ENCODE results near the gene BABAM2. TPM values are rescaled to one million over a fixed set of nuclear protein-coding genes. Genes with fewer than 3 reads are reported as not detected.

BABAM2 gene
- total RNA-seq, 1 experiment from 2014 or later: 27.1 TPM

GRCh38 chr2:28352610-28353195 is 462.2 kb downstream of the BABAM2 start:
- H3K4me1 ChIP-seq (ENCODE audit: insufficient read depth, low read length): no peaks in the 10 kb centered on the region
- H3K9me3 ChIP-seq (ENCODE audit: control insufficient read depth, low read depth, low read length): no peaks in the 10 kb centered on the region
- H3K56ac ChIP-seq (ENCODE audit: insufficient read length, low read depth, low read length): no peak overlapping the region
- H3T11ph ChIP-seq (ENCODE audit: low read length): no peak overlapping the region
- no peak overlapping the region for H2BK12ac ChIP-seq (ENCODE audit: insufficient read length, low read depth, low read length)
- no peak overlapping the region for H2AK5ac ChIP-seq (ENCODE audit: insufficient read length, low read length)
- TF ChIP-seq CTCF (conservative IDR thresholded peaks at IDR 0.05): no peak
- H3K79me1 ChIP-seq (ENCODE audit: insufficient read depth, low read depth, low read length, poor library complexity, severe bottlenecking): no peaks in the 10 kb centered on the region
- H4K91ac ChIP-seq (ENCODE audit: insufficient read length, low read depth, low read length): no peak overlapping the region
- H3K9ac ChIP-seq (ENCODE audit: extremely low read depth, insufficient read length, low read length): no peak overlapping the region
- no peak overlapping the region for H3K4me3 Mint-ChIP-seq
- no peak overlapping the region for H2BK5ac ChIP-seq (ENCODE audit: insufficient read length, low read length)
- no CpG with 5 or more reads among the region's 16 CpGs for WGBS (ENCODE audit: extremely low coverage, insufficient read length, low lambda C conversion rate)
- H4K5ac ChIP-seq (ENCODE audit: insufficient read length, low read depth, low read length): no peak overlapping the region
- no peaks in the 10 kb centered on the region for H3K27me3 ChIP-seq (ENCODE audit: insufficient read depth, low read length)
- no peak overlapping the region for H2BK20ac ChIP-seq (ENCODE audit: low read depth, low read length, poor library complexity, severe bottlenecking)
- no peak overlapping the region for H3K27ac Mint-ChIP-seq
- no peak overlapping the region for H3K23ac ChIP-seq (ENCODE audit: insufficient read length, low read depth, low read length)
- H3K27me3 Mint-ChIP-seq (ENCODE audit: low read depth): no peaks in the 10 kb centered on the region; the same call in 1 of the 2 replicates
- H2AFZ ChIP-seq (ENCODE audit: low read length): no peak overlapping the region
- no peaks in the 10 kb centered on the region for H3K9me3 Mint-ChIP-seq
- no peak overlapping the region for H3K18ac ChIP-seq (ENCODE audit: insufficient read length, low read depth, low read length)
- no peak overlapping the region; the same call in 1 of the 2 replicates for H2BK15ac ChIP-seq (ENCODE audit: low read depth, low read length)
- peak overlapping the region; percentile 4 for H4K8ac ChIP-seq (replicated peaks; ENCODE audit: insufficient read length, low read depth, low read length)
- DNase-seq: no peak
- H3K27ac ChIP-seq (ENCODE audit: insufficient read length, low read depth, low read length): no peak overlapping the region
- H2BK120ac ChIP-seq (ENCODE audit: low read depth, low read length, poor library complexity, severe bottlenecking): no peak overlapping the region
- no peak overlapping the region for H3K4ac ChIP-seq (ENCODE audit: low read depth, low read length)
- no peaks in the 10 kb centered on the region for H4K20me1 ChIP-seq (ENCODE audit: control insufficient read depth, insufficient read depth, insufficient read length)
- no peaks in the 10 kb centered on the region for H3K79me2 ChIP-seq (ENCODE audit: insufficient read depth, low read length)
- H3K4me1 Mint-ChIP-seq: peaks cover 5 to 12% of the 10 kb centered on the region in 2 experiments; a peak in 3 of 4 replicates
- H3K36me3 Mint-ChIP-seq (ENCODE audit: insufficient read depth in 1 of 3, low read depth in 3 of 3): no peaks in the 10 kb centered on the region; a peak in 1 of 7 replicates
- H3K23me2 ChIP-seq (ENCODE audit: insufficient read length, low read depth, low read length, poor library complexity, severe bottlenecking): no peaks in the 10 kb centered on the region
- no peak overlapping the region for H3K4me2 ChIP-seq (ENCODE audit: insufficient read depth, insufficient read length, low read length)
- H3K14ac ChIP-seq (ENCODE audit: insufficient read depth, low read length): no peak overlapping the region

Measured in H9 (cell line).